Stimulated activated CD4-positive, alpha-beta T cell treated with anti-CD3 and anti-CD28 coated beads, Interleukin-1b, Interleukin-23, amount 100 ng/mL, for 48 hours (primary cell): Measurements from ENCODE around the gene TTLL5.

ENCODE experiments used
- DNase-seq: peaks from one replicate; pipeline ENCODE4 v3.0.0-alpha.2; 2020

TTLL5 gene

DNA sequence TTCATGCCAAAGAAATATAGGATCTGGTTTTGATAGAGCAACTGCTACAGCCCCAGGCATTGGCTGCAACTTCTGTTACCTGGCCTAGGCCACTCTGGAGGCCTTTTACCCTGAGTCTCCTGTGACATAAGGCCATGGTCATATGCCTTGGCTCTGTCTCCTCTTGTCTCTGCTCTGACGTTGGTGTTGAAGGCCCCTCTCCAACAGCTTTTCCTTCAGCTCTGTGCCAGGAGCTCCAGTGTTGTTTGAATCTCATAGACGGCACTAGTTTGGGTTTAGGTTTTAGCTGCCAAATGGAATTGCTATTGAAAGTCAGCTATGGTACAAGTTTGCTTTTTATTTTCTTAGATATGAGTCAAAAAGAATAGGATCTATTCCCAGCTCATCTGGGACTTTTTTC lies 41.1 kb downstream of the TTLL5 start:
- no peak for DNase-seq

DNA sequence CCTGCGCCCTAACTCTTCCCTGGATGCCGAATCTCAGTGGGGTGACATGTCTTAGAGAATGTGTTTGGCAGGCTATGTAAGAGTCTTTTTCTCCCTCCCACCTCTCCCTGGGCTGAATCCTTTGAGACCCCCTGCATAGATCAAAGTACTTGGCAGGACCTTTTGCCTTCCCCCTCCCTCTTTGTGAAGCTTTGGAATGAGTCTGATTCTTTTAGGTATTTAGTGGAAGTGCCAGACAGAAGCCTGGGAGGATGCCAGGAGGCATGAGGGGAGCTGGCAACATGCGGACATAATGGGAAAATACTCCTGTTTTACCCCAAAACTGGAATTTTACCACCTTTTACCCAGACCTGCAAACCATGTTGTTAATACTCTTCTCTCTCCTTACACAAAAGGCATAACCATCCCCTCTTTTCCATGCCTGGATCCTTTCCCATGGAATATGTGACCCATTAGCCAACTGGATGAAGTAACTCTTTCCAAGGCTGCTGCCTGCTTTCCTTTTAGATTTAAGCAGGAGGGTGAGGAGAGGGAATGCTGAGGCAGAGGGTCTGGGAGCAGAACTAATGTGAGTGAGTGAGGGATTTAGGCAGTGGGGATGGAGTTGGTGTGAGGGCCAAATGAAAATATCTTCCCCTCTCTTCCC lies 41.7 kb downstream of the TTLL5 start:
- no peak for DNase-seq

DNA sequence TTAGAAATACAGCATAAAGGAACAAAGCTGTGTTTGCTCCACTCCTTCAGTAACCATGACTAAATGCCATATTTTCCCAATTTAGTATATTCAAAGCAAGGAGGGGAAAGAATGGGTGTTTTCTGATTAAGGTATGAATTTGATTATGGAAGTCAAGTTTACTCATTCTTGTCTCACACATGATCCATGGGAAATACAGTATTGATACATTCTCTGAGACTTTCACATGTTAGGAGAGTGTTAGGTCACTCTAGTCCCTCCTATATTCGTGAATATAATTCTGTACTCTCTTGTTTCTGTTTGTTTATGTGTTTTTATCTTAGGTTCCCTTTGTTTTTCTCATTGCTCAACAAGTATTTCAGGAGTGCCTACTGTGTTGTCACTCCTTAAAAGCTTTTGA lies 42.4 kb downstream of the TTLL5 start:
- no peak for DNase-seq

DNA sequence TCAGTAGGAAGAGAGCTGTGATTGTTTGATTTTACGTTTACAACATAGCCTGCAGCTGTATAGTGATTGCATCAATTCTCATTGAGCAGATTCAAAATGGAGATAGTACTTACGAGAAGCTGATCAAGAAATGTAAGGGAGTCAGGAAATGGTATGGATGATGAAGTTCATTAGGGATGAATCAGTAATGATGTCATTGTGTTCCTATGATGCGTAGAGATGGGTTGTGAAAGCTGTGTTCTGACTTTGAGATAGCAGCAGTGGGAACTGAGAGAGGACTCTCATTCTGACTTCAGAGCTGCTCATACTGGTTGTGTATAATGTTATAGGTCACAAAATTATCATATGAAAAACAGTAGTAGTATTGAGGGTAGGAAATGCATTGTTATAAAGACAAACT lies 44.0 kb downstream of the TTLL5 start:
- DNase-seq: no peak

DNA sequence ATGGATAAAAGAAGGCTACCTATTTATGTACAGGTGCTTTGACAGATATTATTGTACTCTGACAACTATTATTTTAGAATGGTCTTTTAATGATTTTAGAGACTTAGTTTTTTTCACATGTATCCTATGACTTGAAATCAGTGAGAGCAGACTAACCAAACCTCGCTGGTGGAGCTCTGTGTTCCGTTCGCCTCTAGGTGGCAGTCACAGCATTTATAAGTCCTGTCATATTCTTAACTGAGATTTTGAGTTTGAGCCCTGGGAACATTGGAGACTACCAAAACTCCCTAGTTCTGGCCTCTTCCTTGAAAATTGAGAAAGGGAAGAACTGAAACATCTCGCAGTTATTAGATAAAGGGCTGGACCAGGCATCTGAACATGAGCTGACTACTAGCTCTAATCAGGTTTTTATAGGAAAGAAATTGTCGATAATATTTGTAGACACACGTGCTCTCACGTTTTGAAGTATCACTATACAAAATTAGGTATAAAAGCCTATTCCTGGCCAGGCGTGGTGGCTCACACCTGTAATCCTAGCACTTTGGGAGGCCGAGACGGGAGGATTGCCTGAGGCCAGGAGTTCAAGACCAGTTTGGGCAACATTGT lies 48.3 kb downstream of the TTLL5 start:
- DNase-seq: peak; percentile 50

DNA sequence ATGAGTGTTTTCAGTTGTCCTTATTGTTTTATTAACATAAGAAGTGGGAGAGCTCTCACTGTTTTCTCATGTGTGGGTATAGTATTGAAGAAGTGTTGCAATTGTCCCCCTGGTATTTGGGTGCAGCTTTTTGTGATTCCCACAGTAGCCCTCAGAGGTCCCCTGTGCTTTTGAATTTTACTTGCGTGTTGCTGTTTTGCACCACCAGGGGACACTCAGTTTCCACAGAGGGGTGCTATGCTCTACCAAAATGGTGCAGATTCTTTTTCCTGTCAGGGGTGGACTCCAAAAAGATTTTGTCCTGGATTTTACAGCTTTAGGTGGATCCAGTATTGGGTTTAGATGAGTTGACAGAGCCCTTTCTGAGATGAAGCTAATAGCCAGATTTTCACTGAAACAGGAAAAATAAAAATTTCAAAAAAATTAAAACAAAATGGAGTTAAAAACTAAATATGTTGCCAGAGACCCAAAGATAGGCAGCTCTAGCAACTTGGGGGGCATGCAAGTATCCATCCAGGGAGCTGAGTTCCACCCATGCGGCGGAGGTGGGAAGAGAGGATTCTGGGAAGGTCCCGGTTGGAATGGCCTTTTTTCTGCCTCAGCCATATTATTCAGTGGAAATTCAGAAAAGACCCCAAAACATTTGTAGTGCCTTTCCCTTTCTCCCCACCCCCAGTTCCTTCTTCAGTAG lies 50.2 kb downstream of the TTLL5 start:
- DNase-seq: no peak

DNA sequence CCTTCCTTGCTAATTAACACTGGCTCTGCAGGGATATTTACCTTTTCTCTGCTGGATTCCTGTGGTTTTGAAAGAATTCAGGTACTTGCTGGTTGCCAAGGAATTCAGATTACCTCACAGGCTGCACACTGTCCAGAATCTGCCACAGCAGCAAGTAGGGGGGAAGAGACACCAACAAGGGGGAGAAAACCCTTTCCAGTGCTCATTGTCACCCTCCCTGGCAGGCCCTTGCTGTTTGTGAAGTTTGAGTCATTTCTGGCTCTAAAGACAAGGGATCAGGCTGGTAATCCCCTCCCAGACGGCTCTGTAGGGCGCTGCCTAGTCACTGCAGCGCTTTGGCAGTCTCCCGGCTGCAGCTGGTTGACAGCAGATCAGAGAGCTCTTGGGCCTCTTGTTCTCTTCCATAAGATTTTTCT lies 50.8 kb downstream of the TTLL5 start:
- DNase-seq: no peak

DNA sequence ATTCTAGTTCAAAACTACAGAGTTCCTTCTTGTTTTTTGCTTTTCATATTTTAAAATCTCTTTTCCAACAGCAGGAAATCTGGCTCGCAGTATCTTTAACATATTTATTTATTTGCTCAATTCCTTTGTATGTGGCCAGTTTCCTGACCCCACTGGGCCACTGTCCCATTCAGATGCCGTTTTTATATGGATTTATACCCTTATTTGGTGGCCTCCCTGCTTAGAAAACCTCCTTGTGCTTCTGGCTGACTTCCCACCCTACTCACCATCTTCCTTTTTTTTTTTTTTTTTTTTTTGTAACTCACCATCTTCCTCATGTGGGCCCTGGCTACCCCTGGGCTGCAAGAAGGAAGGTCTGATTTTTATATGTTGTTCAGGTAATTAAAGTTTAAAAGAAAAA lies 53.9 kb downstream of the TTLL5 start:
- no peak for DNase-seq

DNA sequence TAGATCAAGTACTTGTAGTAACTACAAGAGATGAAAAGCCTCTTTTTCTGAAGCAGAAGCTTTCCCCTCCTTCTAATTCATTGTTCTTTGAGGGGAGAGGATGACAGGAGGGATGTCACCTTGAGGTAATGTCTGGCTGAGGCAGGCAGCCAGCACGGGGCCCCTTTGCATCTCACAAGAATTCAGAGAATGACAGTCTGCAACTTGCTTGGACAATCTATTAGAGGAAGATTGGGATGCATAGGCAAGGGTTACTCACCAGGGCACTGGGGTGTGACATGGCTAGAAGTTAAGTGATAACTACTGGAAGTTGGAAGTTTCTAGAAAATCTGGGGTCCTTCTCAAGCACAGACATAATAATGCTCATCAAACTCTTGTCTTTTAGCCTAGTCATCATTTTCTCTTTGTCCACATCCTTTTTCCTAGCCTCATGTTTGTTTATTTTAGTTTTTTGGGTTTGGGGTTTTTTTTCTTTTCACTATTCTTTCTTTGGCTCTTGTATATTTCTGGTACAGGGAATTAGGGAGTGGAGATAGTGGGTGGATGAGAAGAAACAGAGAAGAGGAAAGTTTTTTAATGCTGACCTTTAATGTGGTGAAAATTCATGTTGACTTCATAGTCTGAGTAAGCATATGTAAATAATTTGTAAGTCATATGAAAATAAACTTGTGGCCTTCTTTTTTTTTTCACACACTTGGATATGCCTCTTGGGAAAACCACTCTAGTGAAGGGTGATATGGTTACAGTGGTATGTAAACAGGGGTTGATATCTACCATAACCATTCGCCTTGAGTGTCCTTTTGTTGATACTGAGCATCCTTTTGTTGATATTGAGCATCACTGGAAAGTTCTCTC lies 55.1 kb downstream of the TTLL5 start:
- no peak for DNase-seq

DNA sequence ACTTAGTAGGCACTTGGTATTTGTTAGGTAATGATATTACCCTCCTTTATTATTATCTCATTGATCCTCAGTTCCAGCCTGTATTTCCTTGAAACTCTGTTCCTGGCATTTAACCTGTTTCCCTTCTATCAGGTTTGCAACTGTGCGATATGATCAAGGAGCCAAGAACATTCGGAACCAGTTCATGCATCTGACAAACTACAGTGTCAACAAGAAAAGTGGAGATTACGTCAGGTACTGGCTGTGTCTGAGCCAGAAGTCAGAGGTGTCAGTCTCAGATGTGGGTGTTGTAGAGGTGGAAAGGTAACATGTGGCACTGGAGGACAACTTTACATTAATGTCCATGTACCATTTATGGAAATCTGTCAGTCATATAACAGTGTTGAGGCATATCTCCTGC lies 56.7 kb downstream of the TTLL5 start:
- no peak for DNase-seq

DNA sequence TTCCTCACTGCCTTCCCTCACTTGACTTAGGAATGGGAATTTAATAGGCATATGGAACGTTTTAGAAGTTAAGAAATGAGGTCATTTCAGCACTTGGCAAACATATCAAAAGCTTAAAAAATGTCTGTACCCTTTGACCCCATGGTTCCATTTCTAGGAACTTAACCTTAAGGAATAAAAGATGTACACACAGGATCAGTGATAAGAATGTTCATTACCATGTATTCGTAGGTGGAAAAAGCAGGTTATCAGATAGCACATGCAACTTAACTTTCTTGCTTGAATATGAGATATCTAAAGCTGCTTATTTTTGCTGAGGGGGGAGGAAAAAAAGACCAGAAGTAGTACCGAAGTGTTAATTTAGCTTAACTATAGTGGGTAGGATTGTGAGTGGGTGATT lies 57.2 kb downstream of the TTLL5 start:
- DNase-seq: no peak

DNA sequence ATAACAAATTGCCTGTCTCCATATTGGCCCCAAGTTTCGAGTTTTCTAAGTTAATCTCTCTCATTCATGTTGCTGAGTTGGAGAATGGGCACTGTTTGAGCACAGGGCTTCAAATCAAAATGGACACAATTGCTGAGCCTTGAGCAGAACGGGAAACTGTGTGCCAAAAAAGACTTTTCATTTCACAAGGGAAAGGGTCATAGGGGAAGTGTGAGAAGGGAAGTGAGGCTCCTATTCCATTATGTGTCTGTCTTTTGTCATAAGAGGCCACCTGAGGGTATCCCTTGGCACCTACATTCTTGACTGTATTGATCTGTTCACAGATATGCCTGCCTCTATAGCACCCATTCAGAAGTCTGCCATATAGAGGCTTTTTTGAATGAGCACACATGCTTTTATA lies 59.1 kb downstream of the TTLL5 start:
- DNase-seq: no peak

DNA sequence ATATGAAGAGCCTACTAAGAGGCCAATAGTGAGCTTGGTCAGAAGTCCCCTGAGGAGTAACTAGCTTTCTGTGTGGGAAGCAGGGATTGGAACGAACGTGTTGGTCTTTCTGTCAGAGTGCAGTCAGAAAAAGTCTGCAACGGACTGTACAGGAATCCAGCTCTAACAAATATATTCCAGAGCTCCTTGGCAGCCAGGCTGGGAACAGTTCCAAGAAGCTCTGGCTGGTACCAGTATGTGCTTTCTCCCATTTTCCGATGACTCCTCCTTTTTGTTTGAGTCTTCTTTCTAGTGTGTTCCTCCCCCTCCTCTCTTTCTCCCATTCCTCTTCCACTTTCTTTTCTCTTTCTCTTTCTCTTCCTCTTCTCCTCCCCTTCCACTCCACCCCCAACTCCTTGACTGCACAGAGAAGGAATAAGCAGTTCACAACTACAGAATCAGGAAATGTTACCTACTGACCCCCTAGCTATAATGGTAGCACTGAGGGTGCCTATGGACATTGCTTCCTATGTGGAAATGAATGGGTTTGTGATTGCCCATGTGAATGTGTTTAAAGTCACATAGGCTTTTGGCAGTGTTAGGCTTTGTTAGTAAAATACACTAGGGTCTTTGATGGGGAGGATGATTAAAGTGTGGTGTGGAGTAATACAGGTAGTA lies 59.9 kb downstream of the TTLL5 start:
- no peak for DNase-seq

DNA sequence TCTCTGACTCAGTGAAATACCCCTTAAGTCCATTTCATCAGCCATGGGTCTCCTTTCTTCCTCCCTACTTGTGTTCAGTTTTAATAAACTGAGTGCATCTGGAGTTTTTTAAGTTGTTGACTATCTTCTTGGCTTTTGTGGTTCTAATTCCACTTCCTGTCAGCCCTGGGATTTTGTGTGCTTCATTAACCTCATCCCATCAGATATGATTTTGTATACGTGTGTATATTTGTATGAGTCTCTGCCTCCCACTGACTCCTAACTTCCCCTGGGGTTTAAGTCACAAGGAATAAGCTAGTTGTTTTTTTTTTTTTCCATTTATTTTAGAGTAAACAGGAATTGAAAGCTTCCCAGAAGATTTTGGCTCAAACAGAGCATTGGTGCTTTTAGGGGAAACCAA lies 62.7 kb downstream of the TTLL5 start:
- no peak for DNase-seq

DNA sequence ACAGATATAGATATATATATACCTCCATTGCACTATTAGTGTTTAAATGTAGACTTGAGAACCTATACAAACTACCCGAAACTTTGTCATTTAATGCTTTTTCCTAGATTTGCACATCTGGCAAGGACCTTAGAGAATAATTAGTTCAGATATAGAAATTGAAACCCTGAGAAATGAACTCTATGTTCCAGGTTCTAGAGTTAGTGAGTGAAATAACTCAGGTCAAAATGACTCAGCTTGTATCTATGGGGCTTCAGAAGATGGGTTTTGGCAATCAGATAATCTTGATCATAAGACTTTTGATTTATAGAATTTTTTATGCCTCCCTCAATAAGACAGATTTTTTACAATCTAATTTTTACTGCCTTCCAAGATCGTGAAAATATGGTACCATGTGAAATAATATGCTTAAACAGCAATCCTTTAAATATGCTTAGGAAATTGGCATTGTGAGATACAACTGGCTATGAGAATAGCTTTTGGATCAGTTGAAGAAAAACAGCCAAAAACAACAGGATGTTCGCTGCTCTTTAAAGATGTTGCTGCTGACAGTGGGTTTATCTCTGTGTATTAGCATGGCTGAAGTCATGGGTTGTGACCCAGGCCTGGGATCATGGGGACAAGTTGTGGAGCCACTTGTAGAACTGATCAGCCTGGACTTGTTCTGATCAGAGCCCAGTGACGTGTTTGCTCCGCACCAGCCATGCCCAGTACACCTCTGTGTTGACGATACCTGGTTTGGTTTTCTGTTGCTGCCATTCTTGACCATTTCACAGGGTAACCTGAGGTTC lies 63.6 kb downstream of the TTLL5 start:
- DNase-seq: no peak

DNA sequence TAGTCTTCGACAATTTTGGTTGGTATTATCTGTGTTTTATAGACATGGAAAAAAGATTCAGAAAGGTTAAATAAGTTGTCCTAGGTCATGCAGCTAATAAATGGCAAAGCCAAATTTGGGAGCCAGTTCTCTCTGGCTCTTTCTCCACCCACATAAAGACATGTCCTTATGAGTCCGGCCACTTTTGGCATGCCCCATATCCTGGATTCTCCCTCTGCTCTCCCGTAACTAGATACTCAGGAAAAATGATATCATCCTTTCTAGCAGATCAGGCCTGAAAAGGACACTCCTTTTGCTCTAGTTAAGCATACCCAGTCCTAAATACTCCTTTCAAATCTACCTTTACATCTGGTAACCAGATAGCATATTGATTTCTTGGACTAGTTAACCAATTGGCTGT lies 64.4 kb downstream of the TTLL5 start:
- DNase-seq: no peak

DNA sequence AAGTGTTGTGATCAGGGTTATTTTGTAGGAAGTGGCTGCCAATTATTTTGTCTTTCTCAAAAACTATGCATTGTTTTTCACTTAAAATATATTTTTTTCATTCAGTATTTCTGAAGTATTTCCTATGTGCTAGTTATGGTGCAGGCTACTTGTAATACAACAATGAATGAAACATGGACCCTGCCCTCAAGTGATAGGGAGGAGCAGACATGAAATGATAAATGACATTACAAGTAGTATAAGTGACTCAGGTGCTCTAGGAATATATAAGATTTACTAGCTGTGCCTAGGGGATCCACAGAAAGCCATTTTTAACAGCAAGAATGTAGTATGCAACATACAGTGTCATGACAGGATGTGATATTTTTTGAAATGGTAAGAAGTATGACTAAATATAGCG lies 65.3 kb downstream of the TTLL5 start:
- DNase-seq: no peak

DNA sequence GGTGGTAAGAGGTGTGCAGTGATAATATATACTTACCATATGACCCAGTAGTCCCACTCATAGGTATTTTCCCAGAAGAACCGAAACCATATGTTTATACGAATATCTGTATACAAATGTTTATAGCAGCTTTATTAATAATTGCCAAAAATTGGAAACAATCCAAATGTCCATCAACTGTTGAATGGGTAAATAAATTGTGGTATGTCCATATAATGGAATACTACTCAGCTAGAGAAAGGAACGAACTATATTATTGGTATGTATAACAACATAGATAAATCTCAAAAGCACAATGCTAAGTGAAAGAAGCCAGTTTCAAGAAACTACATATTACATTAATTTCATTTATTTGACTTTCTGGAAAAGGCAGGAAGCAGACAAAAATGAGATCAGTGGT lies 66.1 kb downstream of the TTLL5 start:
- DNase-seq: no peak

DNA sequence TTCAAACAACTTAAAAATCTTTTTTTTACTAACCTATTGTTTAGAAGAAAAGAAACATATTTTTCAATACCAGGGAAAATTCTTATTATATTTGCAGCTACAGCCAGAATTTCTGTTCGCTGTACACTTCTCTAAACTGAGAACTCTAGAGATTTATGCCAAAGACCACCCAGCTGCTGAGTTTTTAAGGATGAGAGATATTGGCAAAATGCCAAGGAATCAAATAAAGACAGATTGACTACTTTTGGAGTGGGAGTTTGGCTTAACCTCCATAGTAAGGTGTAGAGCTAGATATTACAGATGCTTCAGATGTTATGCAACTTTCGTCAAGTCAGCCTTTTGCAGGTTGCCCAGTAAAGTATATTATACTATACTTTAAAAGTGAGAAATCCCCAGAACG lies 71.8 kb downstream of the TTLL5 start:
- DNase-seq: no peak

DNA sequence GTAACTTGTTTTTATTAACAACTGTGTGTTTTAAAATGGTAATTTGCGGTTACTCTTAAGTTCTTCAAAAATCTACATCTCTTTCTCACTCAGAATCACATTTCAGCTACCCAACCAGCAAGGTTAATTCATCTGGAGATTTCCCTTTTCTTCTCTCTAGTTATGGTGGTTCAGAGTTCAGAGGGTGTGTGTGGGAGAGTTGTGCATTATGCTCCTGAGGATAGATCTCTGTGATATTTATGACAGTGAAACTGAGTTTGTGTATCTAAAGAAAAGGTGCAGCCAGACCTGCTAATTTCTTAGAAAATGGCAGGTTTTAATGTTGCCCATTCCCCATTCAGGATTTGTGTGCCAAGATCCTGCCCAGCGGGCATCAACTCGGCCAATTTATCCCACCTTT lies 73.8 kb downstream of the TTLL5 start:
- DNase-seq: no peak

DNA sequence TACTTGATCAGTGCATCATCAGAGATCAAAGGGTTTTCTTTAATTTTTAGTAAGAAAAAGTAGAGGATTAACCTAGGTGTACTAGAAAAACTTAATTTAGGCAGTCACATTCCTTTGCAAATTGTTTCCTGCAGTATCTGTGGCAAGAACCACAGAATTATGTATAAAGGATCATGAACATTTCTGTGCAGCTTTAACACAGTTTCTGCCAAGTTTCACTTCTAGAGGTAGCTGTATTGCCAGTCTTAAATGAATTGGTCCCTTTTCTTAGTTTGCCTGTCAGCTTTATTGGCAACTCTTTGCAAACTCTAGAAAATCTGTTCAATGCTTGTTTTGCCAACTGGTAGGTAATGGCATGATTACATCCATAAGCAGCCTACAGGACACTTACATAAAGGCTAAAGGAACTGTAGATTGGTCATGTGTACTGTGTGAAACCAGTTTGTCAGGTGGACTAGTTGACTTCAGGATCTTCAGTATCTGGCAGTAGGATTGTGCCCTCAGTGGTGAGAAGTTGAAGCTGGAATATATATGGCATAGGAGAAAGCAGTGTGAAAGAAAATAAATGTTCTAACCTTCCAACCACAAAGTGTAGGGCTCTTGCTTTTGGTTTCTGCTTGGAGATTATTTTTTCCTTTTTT lies 75.9 kb downstream of the TTLL5 start:
- no peak for DNase-seq

DNA sequence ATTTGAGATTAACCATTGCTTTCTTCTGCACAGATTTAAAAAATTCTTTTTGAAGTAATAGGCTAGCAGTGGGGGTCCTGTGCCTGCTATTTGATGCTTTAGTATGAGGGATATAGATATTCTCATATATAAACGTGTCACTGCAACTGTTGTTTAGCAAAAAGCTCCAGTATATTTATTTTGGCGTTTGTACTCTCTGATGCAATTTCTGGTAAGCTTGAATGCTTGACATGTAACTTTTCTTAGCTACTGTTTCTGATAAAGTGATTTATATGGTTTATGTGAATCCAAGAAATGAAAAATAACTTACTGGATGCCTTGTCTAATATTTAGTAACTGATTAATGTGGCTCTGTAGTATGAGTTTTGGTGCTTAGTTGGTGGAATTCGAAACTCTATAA lies 77.1 kb downstream of the TTLL5 start:
- no peak for DNase-seq
